ENCODE results near the gene EDDM3A.
"Not testable (repeated sequence)": the region's sequence is repeated elsewhere in the genome, so short reads cannot be mapped to it uniquely, and the experiment has no call there.

The EDDM3A gene

DNA sequence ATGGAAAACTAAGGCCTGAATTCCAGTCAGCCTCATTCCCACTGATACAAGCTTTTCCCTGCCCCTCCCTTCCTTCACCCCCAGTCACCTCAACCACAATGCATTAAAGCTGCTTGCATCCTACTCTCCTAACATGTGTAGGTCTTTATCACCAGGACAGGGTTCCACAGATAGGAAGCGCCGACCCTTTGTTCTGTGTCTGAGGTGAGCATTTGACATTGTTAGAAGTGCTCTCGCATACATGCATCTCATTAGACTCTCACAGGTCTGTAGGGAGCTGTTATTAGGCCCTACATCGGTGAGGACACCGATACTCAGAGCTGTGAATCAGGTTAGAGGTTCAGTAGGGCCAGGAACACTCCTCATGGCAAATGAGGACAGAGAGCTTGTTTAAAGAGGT, 13.2 kb upstream of the EDDM3A start:
- ChIA-PET CTCF (interaction anchor here (0.9 to 1.6 kb wide), 4 partner anchors 13 to 238 kb away, joined by 3 to 8 read pairs (median 4); no protein-coding TSS in a partner anchor), POLR2A (no interaction called here)
- no peak for TF ChIP-seq CTCF (IDR thresholded peaks at IDR 0.05; ENCODE audit: control extremely low read depth, extremely low read depth, low read depth, missing control alignments)
- no peak for DNase-seq (ENCODE audit: extremely low spot score)

DNA sequence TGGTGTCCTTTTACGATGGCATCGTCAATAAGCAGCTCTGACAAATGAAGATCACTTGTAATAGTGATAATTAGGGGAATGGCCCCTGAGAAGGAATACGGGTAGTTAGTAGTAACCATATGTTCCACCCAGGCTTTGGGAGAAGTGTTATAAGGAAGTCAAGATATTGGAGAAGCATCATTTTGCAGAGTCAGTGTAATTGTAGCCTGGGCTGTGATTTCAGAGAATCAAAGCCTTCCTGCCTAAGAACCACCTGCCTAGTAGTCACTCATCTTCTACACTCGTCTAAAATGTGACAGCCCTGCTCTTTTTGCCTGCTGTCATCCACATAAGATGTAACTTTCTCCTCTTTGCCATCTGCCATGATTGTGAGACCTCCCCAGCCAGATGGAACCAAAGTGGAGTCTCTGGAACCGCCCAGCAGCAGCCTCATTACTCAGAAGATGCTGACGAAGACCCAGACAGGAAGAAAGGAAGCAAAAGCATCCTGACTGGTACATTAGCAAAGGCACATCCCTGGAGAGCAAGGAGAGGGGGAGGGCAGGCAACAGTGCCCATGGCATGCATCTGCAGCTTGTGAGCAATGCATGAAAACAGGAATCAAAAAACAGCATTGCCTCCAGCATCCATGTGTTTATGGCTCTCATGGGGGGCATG, 12.6 kb upstream of the EDDM3A start:
- DNase-seq (ENCODE audit: extremely low spot score): no peak
- TF ChIP-seq CTCF (IDR thresholded peaks at IDR 0.05; ENCODE audit: control extremely low read depth, extremely low read depth, low read depth, missing control alignments): no peak
- POLR2A ChIA-PET: no interaction called here
- CTCF ChIA-PET: interaction anchor here (0.9 to 1.8 kb wide), 6 partner anchors 11 to 238 kb away, joined by 3 to 8 read pairs (median 4); no protein-coding TSS in a partner anchor

DNA sequence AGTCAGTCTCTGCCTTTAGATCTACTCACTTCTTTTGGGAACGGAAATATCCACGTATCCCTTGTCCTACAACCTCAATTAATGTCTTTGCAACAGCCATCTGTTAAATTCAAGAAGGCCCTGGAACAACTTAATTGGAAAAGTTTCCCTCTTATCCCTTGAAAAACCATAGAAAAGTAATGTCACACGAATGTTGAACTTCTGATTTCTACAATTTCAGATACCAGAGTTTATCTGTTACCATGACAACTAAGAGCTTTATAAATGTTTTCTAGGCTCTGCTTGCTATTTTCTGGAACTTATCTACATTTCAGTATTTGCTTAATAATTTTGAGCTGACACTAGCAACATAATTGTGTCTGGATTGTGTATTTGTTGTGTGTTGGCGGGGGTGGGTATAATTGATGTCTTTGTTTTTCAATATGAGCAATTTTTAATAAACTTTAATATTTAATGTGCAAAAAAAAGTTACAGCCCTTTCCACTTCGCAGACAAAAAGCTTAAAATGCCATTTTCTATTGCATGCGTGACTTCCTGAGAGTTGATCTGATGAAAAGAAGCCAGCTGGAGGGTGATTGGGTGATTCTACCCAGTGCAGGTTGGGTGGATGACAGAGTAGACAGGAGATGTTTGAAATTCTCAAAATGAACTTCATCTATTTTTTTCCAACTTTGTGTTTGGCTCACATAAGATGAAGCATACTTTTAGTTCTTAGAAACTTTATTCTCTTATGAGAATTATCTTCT, 11.8 kb upstream of the EDDM3A start:
- POLR2A ChIA-PET: no interaction called here
- CTCF ChIA-PET: interaction anchor here (1.1 to 2.6 kb wide), 3 partner anchors 10 to 13 kb away, joined by 3 to 6 read pairs (median 6); no protein-coding TSS in a partner anchor
- no peak for DNase-seq (ENCODE audit: extremely low spot score)
- no peak for TF ChIP-seq CTCF (IDR thresholded peaks at IDR 0.05; ENCODE audit: control extremely low read depth, extremely low read depth, low read depth, missing control alignments)

DNA sequence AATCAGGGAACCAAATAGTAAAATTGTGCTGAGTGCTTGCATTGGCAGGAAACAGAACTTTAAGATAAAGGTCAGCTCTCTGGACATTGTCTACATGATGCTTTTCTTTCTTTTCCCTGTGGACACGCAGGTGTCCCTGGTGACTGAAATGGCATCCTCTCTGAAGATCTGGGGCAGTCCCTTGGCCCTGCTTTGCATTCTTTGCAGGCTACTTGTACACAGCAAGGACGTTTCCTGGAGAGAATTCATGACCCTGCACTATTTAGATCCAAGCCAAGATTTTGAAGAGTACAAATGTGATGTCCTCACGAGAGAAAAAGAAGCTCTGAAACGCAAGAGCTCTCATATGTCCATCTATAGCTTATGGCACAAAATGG, 11.3 kb upstream of the EDDM3A start:
- DNase-seq (ENCODE audit: extremely low spot score): no peak
- no peak for TF ChIP-seq CTCF (IDR thresholded peaks at IDR 0.05; ENCODE audit: control extremely low read depth, extremely low read depth, low read depth, missing control alignments)
- ChIA-PET CTCF (interaction anchor here (1.1 to 2.6 kb wide), 3 partner anchors 10 to 13 kb away, joined by 3 to 6 read pairs (median 6); no protein-coding TSS in a partner anchor), POLR2A (no interaction called here)

DNA sequence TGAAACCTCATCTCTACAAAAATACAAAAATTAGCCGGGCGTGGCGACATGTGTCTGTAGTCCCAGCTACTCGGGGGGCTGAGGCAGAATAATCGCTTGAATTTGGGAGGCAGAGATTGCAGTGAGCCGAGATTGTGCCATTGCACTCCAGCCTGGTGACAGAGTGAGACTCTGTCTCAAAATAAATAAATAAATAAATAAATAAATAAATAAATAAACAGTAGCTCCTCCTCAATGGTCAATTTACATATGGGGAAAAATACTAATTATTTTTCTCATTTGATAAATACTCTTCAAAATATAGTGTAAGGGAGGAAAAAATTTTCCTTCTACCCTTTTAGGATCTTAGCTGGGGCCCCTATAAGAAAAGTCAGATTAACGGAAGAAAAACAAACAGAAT, 7.4 kb upstream of the EDDM3A start:
- DNase-seq (ENCODE audit: extremely low spot score); POLR2A ChIA-PET: not testable (repeated sequence)
- CTCF ChIA-PET: interaction anchor here (1.1 to 1.3 kb wide), 4 partner anchors 17 to 26 kb away, joined by 3 to 4 read pairs (median 3); no protein-coding TSS in a partner anchor

DNA sequence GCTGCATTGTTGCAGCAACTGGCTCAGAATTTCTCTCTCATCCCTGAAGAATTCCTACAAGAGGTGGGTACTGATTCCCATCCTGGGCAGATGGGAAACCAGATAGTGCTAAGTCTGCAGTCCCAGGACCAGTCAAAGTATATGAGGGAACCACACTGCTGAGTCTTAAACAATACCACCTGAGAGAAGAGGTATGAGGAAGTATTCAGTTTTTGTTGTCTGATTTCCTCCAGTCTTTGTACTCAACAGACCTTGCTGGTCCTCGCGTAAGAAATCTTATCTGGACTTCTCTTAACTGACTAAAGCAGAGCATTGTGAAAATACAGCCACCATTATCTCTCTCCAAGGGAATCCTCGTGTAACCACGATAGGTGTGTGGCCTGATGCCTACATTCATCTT, 3.6 kb upstream of the EDDM3A start:
- POLR2A ChIA-PET: no interaction called here
- TF ChIP-seq CTCF (IDR thresholded peaks at IDR 0.05; ENCODE audit: control extremely low read depth, extremely low read depth, low read depth, missing control alignments): no peak
- no peak for DNase-seq (ENCODE audit: extremely low spot score)
- CTCF ChIA-PET: interaction anchor here (2.2 kb wide), 1 partner anchor 116 kb away, joined by 5 read pairs; no protein-coding TSS in a partner anchor

DNA sequence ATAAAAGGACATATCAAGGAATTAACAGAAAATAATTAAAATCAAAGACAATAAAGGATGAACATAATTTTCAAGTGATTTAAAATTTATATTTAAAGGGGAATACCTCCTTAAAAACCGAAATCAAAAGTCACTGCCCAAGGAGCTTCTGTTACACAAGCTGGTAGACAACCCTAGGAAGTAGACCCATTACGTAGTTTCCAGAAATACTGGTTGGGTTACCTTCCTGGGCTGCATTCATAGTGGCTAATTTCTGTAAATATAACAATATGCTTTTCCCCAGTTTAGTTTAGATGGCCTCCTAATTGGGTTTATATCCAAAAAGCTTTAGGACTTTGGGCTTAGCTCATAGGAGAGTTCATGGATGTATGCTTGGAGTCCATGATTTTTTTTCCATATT, 2.1 kb upstream of the EDDM3A start:
- POLR2A ChIA-PET: no interaction called here
- no peak for DNase-seq (ENCODE audit: extremely low spot score)
- CTCF ChIA-PET: interaction anchor here (1.2 to 2.2 kb wide), 3 partner anchors 9 to 227 kb away, joined by 3 to 6 read pairs (median 5); no protein-coding TSS in a partner anchor
- no peak for TF ChIP-seq CTCF (IDR thresholded peaks at IDR 0.05; ENCODE audit: control extremely low read depth, extremely low read depth, low read depth, missing control alignments)
